Naive thymus-derived CD4-positive, alpha-beta T cell (primary cell): Measurements from ENCODE around the gene LHX3. TPM values are rescaled to one million over a fixed set of nuclear protein-coding genes. Genes with fewer than 3 reads are reported as not detected.

Experiments used
- ATAC-seq: fragments of 150-1000 bp; cut with Tn5 transposase; 2 replicates; pipeline ENCODE4 v1.10.0; 2021; ENCODE audit warnings: mild to moderate bottlenecking, moderate library complexity
- CTCF ChIA-PET: fragments of 350-600 bp; sonication (Branson Sonifier 250); formaldehyde crosslinking; loops from one replicate; lab custom pipeline; 2021; ENCODE audit warnings: antibody characterized with exemption; lab: Charles Lee
- POLR2A ChIA-PET: fragments of 350-600 bp; sonication (Branson Sonifier 250); formaldehyde crosslinking; loops from one replicate; lab custom pipeline; 2021; ENCODE audit warnings: antibody characterized with exemption, inconsistent platforms; lab: Charles Lee
- DNase-seq, 9 donors: peaks; one replicate each; pipeline versions ENCODE4 v3.0.0 to v3.0.0-alpha.2; 2020 to 2022; ENCODE audit warnings: mixed read lengths in 1 of 9
- H3K27ac ChIP-seq: one replicate; pipeline ENCODE4 v1.7.0; 2013; ENCODE audit warnings: mild to moderate bottlenecking, low read depth, low read length, moderate library complexity
- H3K27me3 ChIP-seq, 2 donors: one replicate each; pipeline ENCODE4 v1.7.0; 2013; ENCODE audit warnings: low read length in 2 of 2, mild to moderate bottlenecking in 2 of 2, moderate library complexity in 2 of 2; ENCODE audit not compliant: control insufficient read depth in 2 of 2, insufficient read depth in 2 of 2
- H3K36me3 ChIP-seq, 3 experiments: 1 replicate in 2 of 3; 2 replicates in 1 of 3; pipeline ENCODE4 v1.7.0; 2013; ENCODE audit warnings: low read length in 3 of 3, mild to moderate bottlenecking in 3 of 3, moderate library complexity in 1 of 3; ENCODE audit not compliant: insufficient read depth in 3 of 3, control insufficient read depth in 2 of 3
- H3K4me1 ChIP-seq, 2 donors: one replicate each; pipeline ENCODE4 v1.7.0; 2013; ENCODE audit warnings: low read length in 2 of 2, mild to moderate bottlenecking in 2 of 2, moderate library complexity in 1 of 2; ENCODE audit not compliant: control insufficient read depth in 2 of 2, insufficient read depth in 2 of 2
- H3K4me3 ChIP-seq: 2 replicates; pipeline ENCODE4 v1.7.0; 2013; ENCODE audit warnings: mild to moderate bottlenecking, low read length
- H3K9me3 ChIP-seq, 3 experiments: 1 replicate in 2 of 3; 2 replicates in 1 of 3; pipeline ENCODE4 v1.7.0; 2013; ENCODE audit warnings: low read length in 3 of 3; ENCODE audit not compliant: control insufficient read depth in 2 of 3
- H3K27ac Mint-ChIP-seq, 9 donors: one replicate each; pipeline ENCODE4 v1.8.0; 2020 to 2022; ENCODE audit warnings: mixed read lengths in 9 of 9, mild to moderate bottlenecking in 8 of 9, moderate library complexity in 5 of 9, inconsistent platforms in 2 of 9
- H3K27me3 Mint-ChIP-seq, 5 donors: one replicate each; pipeline ENCODE4 v1.8.0; 2021 to 2022; ENCODE audit warnings: mixed read lengths in 5 of 5, mild to moderate bottlenecking in 1 of 5
- H3K36me3 Mint-ChIP-seq, 5 donors: one replicate each; pipeline ENCODE4 v1.8.0; 2020 to 2022; ENCODE audit warnings: mixed read lengths in 5 of 5, mild to moderate bottlenecking in 3 of 5, inconsistent platforms in 1 of 5
- H3K4me1 Mint-ChIP-seq, 7 donors: one replicate each; pipeline ENCODE4 v1.8.0; 2020 to 2022; ENCODE audit warnings: mixed read lengths in 7 of 7, mild to moderate bottlenecking in 3 of 7, inconsistent platforms in 1 of 7
- H3K4me3 Mint-ChIP-seq, 10 donors: one replicate each; pipeline ENCODE4 v1.8.0; 2020 to 2022; ENCODE audit warnings: mild to moderate bottlenecking in 10 of 10, mixed read lengths in 10 of 10, moderate library complexity in 6 of 10, inconsistent platforms in 2 of 10
- H3K9me3 Mint-ChIP-seq, 11 donors: one replicate each; pipeline ENCODE4 v1.8.0; 2020 to 2022; ENCODE audit warnings: mixed read lengths in 11 of 11, mild to moderate bottlenecking in 4 of 11, inconsistent platforms in 1 of 11, moderate library complexity in 1 of 11
- intact Hi-C, 2 donors: fragments of 100-400 bp; cut with micrococcal nuclease; formaldehyde crosslinking; loops; one replicate each; pipeline ENCODE4 v1.15.1; 2023
- polyA plus RNA-seq, 2 donors: library from polyadenylated mRNA; unstranded; fragments of 300-500 nt; fragmentation: Illumina TruSeq; gene quantifications; one replicate each; pipeline ENCODE4 v1.2.3, GENCODE V29; 2021
- total RNA-seq, 6 experiments: library from RNA in 5 of 6; stranded (reverse) in 5 of 6; gene quantifications; 1 replicate in 5 of 6; 2 replicates in 1 of 6; pipeline ENCODE4 v1.2.3 and lab custom pipeline; 2021 to 2026

LHX3 gene
- total and polyA plus RNA-seq, 7 experiments from 2014 or later: 0.15 to 0.21 TPM; not detected in 5

- Mint-ChIP-seq H3K4me1 (peaks cover 0 to 3% (median 0%) of the 10 kb centered on the region in 7 donors), H3K36me3 (peaks cover 7 to 52% (median 29%) of the 10 kb centered on the region in 5 donors), H3K4me3 (no peak overlapping the region), H3K9me3 (peaks cover 0 to 4% (median 0%) of the 10 kb centered on the region in 11 donors), H3K27ac (no peak overlapping the region), H3K27me3 (peaks cover 0 to 5% (median 3%) of the 10 kb centered on the region in 5 donors)
- DNase-seq (no peak), ATAC-seq (no peak)
- intact Hi-C loops: no loop called here
- no peak overlapping the region for H3K27ac ChIP-seq
- H3K4me3 ChIP-seq: no peak overlapping the region
- ChIA-PET CTCF (no interaction called here), POLR2A (no interaction called here)
- H3K9me3 ChIP-seq: no peaks in the 10 kb centered on the region
- H3K27me3 ChIP-seq: no peaks in the 10 kb centered on the region
- H3K4me1 ChIP-seq: no peaks in the 10 kb centered on the region
- H3K36me3 ChIP-seq: peaks cover 0 to 67% (median 4%) of the 10 kb centered on the region in 3 experiments
Observed at GRCh38 chr9:136210276-136210675, 5.3 kb upstream of the LHX3 start.

GRCh38 chr9:136209786-136210185 lies 4.9 kb upstream of the LHX3 start:
- DNase-seq (no peak), ATAC-seq (no peak)
- no peaks in the 10 kb centered on the region for H3K9me3 ChIP-seq
- ChIA-PET POLR2A (no interaction called here), CTCF (interaction anchor here (0.6 kb wide), 1 partner anchor 70 kb away, joined by 3 read pairs; no protein-coding TSS in a partner anchor)
- intact Hi-C loops: no loop called here
- H3K27me3 Mint-ChIP-seq: peaks cover 0 to 5% (median 3%) of the 10 kb centered on the region in 5 donors
- H3K36me3 Mint-ChIP-seq: peaks cover 5 to 47% (median 24%) of the 10 kb centered on the region in 5 donors
- no peak overlapping the region for H3K27ac ChIP-seq
- H3K9me3 Mint-ChIP-seq: peaks cover 0 to 4% (median 0%) of the 10 kb centered on the region in 11 donors
- H3K27ac Mint-ChIP-seq: no peak overlapping the region
- H3K4me1 ChIP-seq: no peaks in the 10 kb centered on the region
- peaks cover 0 to 3% (median 0%) of the 10 kb centered on the region in 7 donors for H3K4me1 Mint-ChIP-seq
- no peaks in the 10 kb centered on the region for H3K27me3 ChIP-seq
- H3K4me3 Mint-ChIP-seq: no peak overlapping the region
- peaks cover 0 to 62% (median 2%) of the 10 kb centered on the region in 3 experiments for H3K36me3 ChIP-seq
- H3K4me3 ChIP-seq: no peak overlapping the region

GRCh38 chr9:136209232-136209631 lies 4.3 kb upstream of the LHX3 start:
- peaks cover 0 to 57% (median 0%) of the 10 kb centered on the region in 3 experiments for H3K36me3 ChIP-seq
- DNase-seq (no peak), ATAC-seq (no peak)
- H3K27me3 ChIP-seq: no peaks in the 10 kb centered on the region
- H3K27me3 Mint-ChIP-seq: peaks cover 1 to 6% (median 4%) of the 10 kb centered on the region in 5 donors
- H3K27ac ChIP-seq: no peak overlapping the region
- intact Hi-C loops: no loop called here
- H3K9me3 ChIP-seq: no peaks in the 10 kb centered on the region
- no peak overlapping the region for H3K4me3 Mint-ChIP-seq
- no peak overlapping the region for H3K27ac Mint-ChIP-seq
- H3K36me3 Mint-ChIP-seq: peaks cover 4 to 41% (median 20%) of the 10 kb centered on the region in 5 donors
- ChIA-PET CTCF (interaction anchor here (0.6 kb wide), 1 partner anchor 69 kb away, joined by 3 read pairs; no protein-coding TSS in a partner anchor), POLR2A (no interaction called here)
- H3K4me1 ChIP-seq: no peaks in the 10 kb centered on the region
- H3K4me3 ChIP-seq: no peak overlapping the region
- peaks cover 0 to 3% (median 0%) of the 10 kb centered on the region in 7 donors for H3K4me1 Mint-ChIP-seq
- H3K9me3 Mint-ChIP-seq: peaks cover 0 to 4% (median 0%) of the 10 kb centered on the region in 11 donors

- no peaks in the 10 kb centered on the region for H3K27me3 ChIP-seq
- no peak for DNase-seq
- peaks cover 0 to 3% (median 0%) of the 10 kb centered on the region in 7 donors for H3K4me1 Mint-ChIP-seq
- peaks cover 4 to 36% (median 17%) of the 10 kb centered on the region in 5 donors for H3K36me3 Mint-ChIP-seq
- no peak overlapping the region for H3K4me3 Mint-ChIP-seq
- CTCF ChIA-PET: no interaction called here
- H3K27me3 Mint-ChIP-seq: peaks cover 4 to 11% (median 10%) of the 10 kb centered on the region in 5 donors
- POLR2A ChIA-PET: no interaction called here
- no peak overlapping the region for H3K27ac ChIP-seq
- peaks cover 0 to 51% (median 0%) of the 10 kb centered on the region in 3 experiments for H3K36me3 ChIP-seq
- H3K9me3 ChIP-seq: no peaks in the 10 kb centered on the region
- no peaks in the 10 kb centered on the region for H3K4me1 ChIP-seq
- H3K4me3 ChIP-seq: no peak overlapping the region
- H3K9me3 Mint-ChIP-seq: peaks cover 0 to 4% (median 0%) of the 10 kb centered on the region in 11 donors
- intact Hi-C loops: no loop called here
- H3K27ac Mint-ChIP-seq: no peak overlapping the region
- no peak for ATAC-seq
Observed at GRCh38 chr9:136208675-136209074, 3.7 kb upstream of the LHX3 start.

GRCh38 chr9:136207616-136208015 lies 2.7 kb upstream of the LHX3 start:
- POLR2A ChIA-PET: no interaction called here
- peaks cover 4 to 25% (median 11%) of the 10 kb centered on the region in 5 donors for H3K36me3 Mint-ChIP-seq
- H3K4me3 Mint-ChIP-seq: no peak overlapping the region
- Histone ChIP-seq H3K4me1 (no peaks in the 10 kb centered on the region), H3K4me3 (no peak overlapping the region), H3K9me3 (no peaks in the 10 kb centered on the region), H3K36me3 (peaks cover 0 to 41% (median 0%) of the 10 kb centered on the region in 3 experiments), H3K27me3 (no peaks in the 10 kb centered on the region), H3K27ac (no peak overlapping the region)
- DNase-seq (no peak), ATAC-seq (no peak)
- intact Hi-C loops: no loop called here
- H3K9me3 Mint-ChIP-seq: peaks cover 0 to 4% (median 0%) of the 10 kb centered on the region in 11 donors
- H3K4me1 Mint-ChIP-seq: peaks cover 0 to 3% (median 0%) of the 10 kb centered on the region in 7 donors
- H3K27ac Mint-ChIP-seq: no peak overlapping the region
- H3K27me3 Mint-ChIP-seq: peaks cover 4 to 14% (median 13%) of the 10 kb centered on the region in 5 donors
- CTCF ChIA-PET: no interaction called here

GRCh38 chr9:136206602-136207275 lies 1.8 kb upstream of the LHX3 start:
- no peak for ATAC-seq
- Histone ChIP-seq H3K27ac (no peak overlapping the region), H3K9me3 (no peaks in the 10 kb centered on the region), H3K36me3 (peaks cover 0 to 33% (median 0%) of the 10 kb centered on the region in 3 experiments), H3K4me1 (no peaks in the 10 kb centered on the region), H3K27me3 (no peaks in the 10 kb centered on the region), H3K4me3 (no peak overlapping the region)
- ChIA-PET POLR2A (no interaction called here), CTCF (no interaction called here)
- H3K36me3 Mint-ChIP-seq: peaks cover 4 to 20% (median 9%) of the 10 kb centered on the region in 5 donors
- no peak for DNase-seq
- H3K27me3 Mint-ChIP-seq: peaks cover 8 to 16% (median 13%) of the 10 kb centered on the region in 5 donors
- H3K9me3 Mint-ChIP-seq: peaks cover 0 to 4% (median 0%) of the 10 kb centered on the region in 11 donors
- no peak overlapping the region for H3K27ac Mint-ChIP-seq
- H3K4me3 Mint-ChIP-seq: no peak overlapping the region
- intact Hi-C loops: no loop called here
- peaks cover 0 to 3% (median 0%) of the 10 kb centered on the region in 7 donors for H3K4me1 Mint-ChIP-seq
